Mucosa of descending colon (tissue), 3 donors: Measurements from ENCODE around the gene PLCG2. TPM values are rescaled to one million over a fixed set of nuclear protein-coding genes. Genes with fewer than 3 reads are reported as not detected.

Experiments
- ATAC-seq: fragments of 200-7000 bp; cut with Tn5 transposase; one replicate; pipeline ENCODE4 v1.9.1; 2020; ENCODE audit warnings: mild to moderate bottlenecking, moderate library complexity
- DNase-seq, 3 donors: peaks; one replicate each; pipeline ENCODE4 v3.0.0-alpha.2; 2020
- H3K36me3 ChIP-seq: fragments of 200-600 bp; one replicate; pipeline ENCODE4 v1.8.0; 2021; ENCODE audit warnings: low read depth, mild to moderate bottlenecking
- H3K4me1 ChIP-seq: fragments of 200-600 bp; one replicate; pipeline ENCODE4 v1.8.0; 2021; ENCODE audit warnings: low read depth, mild to moderate bottlenecking
- H3K4me3 ChIP-seq: fragments of 200-600 bp; one replicate; pipeline ENCODE4 v1.8.0; 2021; ENCODE audit warnings: mild to moderate bottlenecking
- H3K9me3 ChIP-seq: fragments of 200-600 bp; one replicate; pipeline ENCODE4 v1.8.0; 2021; ENCODE audit warnings: mild to moderate bottlenecking
- intact Hi-C, 2 donors: fragments of 100-400 bp; cut with DNase I in 1 of 2; cut with micrococcal nuclease in 1 of 2; formaldehyde crosslinking; loops; one replicate each; pipeline versions ENCODE4 v1.11.0 to v1.11.1; 2022; cut with DNase I, micrococcal nuclease
- total RNA-seq, 3 donors: library from RNA; stranded (reverse); fragmentation: NEBNext Ultra II Directional in 2 of 3; extraction: Animal tissue kit (Norgen Biotek cat#: 25700) in 2 of 3; gene quantifications; one replicate each; pipeline versions ENCODE4 v1.2.1 to v1.2.4, GENCODE V29; 2021 to 2023
- TF ChIP-seq, protein P1 (sequence below): fragments of 200-600 bp; IDR thresholded peaks from one replicate; pipeline ENCODE4 v1.8.0; 2022; ENCODE audit warnings: antibody characterized with exemption, mild to moderate bottlenecking
- donor health status: DM: no; HTN: no; CAD: no; lungs with moderate emphysema.
- donor health status: DM: no; HTN: no; CAD: no.
- donor health status: DM: no; HTN: yes; CAD: no.

PLCG2 gene
- total RNA-seq, 3 donors from 2014 or later, result 14.7 to 19.5 (median 15.0) TPM

- peaks cover 6% of the 10 kb centered on the region for H3K4me1 ChIP-seq
- TF ChIP-seq, protein P1, sequence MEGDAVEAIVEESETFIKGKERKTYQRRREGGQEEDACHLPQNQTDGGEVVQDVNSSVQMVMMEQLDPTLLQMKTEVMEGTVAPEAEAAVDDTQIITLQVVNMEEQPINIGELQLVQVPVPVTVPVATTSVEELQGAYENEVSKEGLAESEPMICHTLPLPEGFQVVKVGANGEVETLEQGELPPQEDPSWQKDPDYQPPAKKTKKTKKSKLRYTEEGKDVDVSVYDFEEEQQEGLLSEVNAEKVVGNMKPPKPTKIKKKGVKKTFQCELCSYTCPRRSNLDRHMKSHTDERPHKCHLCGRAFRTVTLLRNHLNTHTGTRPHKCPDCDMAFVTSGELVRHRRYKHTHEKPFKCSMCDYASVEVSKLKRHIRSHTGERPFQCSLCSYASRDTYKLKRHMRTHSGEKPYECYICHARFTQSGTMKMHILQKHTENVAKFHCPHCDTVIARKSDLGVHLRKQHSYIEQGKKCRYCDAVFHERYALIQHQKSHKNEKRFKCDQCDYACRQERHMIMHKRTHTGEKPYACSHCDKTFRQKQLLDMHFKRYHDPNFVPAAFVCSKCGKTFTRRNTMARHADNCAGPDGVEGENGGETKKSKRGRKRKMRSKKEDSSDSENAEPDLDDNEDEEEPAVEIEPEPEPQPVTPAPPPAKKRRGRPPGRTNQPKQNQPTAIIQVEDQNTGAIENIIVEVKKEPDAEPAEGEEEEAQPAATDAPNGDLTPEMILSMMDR, result no peak
- ATAC-seq, result no peak
- no peak for DNase-seq
- H3K36me3 ChIP-seq, result no peaks in the 10 kb centered on the region
- intact Hi-C loops, result no loop called here
- no peaks in the 10 kb centered on the region for H3K9me3 ChIP-seq
- no peak overlapping the region for H3K4me3 ChIP-seq
Observed at GRCh38 chr16:81770008-81770407, 9.1 kb upstream of the PLCG2 start.

GRCh38 chr16:81774348-81774747 is 4.7 kb upstream of the PLCG2 start:
- peaks cover 3% of the 10 kb centered on the region for H3K4me1 ChIP-seq
- TF ChIP-seq, protein P1, result no peak
- H3K4me3 ChIP-seq, result no peak overlapping the region
- no peak for DNase-seq
- ATAC-seq, result no peak
- H3K36me3 ChIP-seq, result no peaks in the 10 kb centered on the region
- H3K9me3 ChIP-seq, result no peaks in the 10 kb centered on the region
- intact Hi-C loops, result no loop called here

- H3K36me3 ChIP-seq, result no peaks in the 10 kb centered on the region
- ATAC-seq, result no peak
- H3K4me3 ChIP-seq, result no peak overlapping the region
- TF ChIP-seq, protein P1, result no peak
- intact Hi-C loops, result no loop called here
- no peak for DNase-seq
- H3K9me3 ChIP-seq, result no peaks in the 10 kb centered on the region
- peaks cover 3% of the 10 kb centered on the region for H3K4me1 ChIP-seq
Observed at GRCh38 chr16:81775570-81775969, 3.5 kb upstream of the PLCG2 start.

DNA sequence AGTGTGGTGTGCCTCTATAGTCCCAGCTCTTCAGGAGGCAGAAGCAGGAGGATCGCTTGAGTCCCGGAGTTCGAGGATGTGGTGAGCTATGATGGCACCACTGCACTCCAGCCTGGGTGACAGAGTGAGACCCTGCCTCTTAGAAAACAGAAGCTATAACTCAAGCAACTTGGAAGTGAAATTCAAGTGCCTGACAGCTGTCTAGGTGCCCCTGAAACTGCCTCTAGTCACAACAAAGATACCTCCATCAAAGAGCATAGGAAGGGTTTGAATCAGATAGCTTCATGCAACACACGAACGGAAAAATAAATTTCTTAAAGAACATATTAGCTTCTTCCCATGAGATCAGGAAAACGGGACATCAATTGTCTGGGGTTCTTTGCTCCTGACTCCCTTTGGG is 860 bp upstream of the PLCG2 start:
- ATAC-seq (no peak), DNase-seq (no peak)
- Histone ChIP-seq H3K9me3 (no peaks in the 10 kb centered on the region), H3K4me1 (peaks cover 3% of the 10 kb centered on the region), H3K4me3 (no peak overlapping the region), H3K36me3 (no peaks in the 10 kb centered on the region)
- TF ChIP-seq, protein P1, result no peak
- intact Hi-C loops, result no loop called here

- ATAC-seq (peak; percentile 46), DNase-seq (peak; percentile 36 to 74 (median 56))
- H3K36me3 ChIP-seq, result no peaks in the 10 kb centered on the region
- peak overlapping the region; percentile 26 for H3K4me3 ChIP-seq
- no peaks in the 10 kb centered on the region for H3K9me3 ChIP-seq
- peaks cover 3% of the 10 kb centered on the region for H3K4me1 ChIP-seq
- intact Hi-C loops, result no loop called here
- TF ChIP-seq, protein P1, result no peak
Observed at GRCh38 chr16:81779536-81780320, 637 bp downstream of the PLCG2 start.
